Forelimb muscle (tissue), 1 donor: ENCODE data around the gene PLA2G4D. TPM values are rescaled to one million over a fixed set of nuclear protein-coding genes. Genes with fewer than 3 reads are reported as not detected.

Experiments
- DNase-seq: peaks from one replicate; pipeline ENCODE4 v3.0.0-alpha.2; 2013; ENCODE audit warnings: low read depth
- polyA plus RNA-seq: library from polyadenylated mRNA; unstranded; fragments of 120-200 nt; gene quantifications from one replicate; pipeline ENCODE4 v1.2.1, GENCODE V29; 2013; ENCODE audit not compliant: insufficient read length

The PLA2G4D gene
- polyA plus RNA-seq, 1 donor, result 0.14 TPM

DNA sequence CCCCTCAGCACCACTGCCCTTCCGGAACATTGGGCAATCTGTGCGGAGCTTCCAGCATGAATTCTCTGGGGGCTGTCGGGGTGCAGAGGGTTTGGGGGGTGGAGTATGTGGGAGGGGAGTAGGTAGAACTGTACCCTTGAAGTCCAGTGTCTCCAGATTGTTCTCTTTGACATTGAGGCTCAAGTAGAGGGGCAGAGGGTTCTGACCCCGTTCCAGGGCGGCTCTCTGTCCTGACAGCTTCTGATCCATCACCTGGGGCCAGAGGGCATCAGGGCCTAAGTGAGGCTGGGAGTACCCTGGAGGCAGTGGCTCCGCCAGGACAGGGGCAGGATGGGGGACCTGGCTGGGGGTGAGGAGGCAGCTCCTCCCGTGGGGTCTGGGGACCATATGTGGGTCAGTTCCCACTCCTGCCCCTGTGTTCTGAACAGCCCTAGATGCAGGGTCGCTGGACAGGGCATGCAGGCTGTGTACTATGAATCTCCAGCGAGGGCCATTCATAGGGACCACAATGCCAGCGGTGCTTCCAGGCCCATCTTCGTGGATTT, 22.1 kb downstream of the PLA2G4D start:
- DNase-seq, result no peak

DNA sequence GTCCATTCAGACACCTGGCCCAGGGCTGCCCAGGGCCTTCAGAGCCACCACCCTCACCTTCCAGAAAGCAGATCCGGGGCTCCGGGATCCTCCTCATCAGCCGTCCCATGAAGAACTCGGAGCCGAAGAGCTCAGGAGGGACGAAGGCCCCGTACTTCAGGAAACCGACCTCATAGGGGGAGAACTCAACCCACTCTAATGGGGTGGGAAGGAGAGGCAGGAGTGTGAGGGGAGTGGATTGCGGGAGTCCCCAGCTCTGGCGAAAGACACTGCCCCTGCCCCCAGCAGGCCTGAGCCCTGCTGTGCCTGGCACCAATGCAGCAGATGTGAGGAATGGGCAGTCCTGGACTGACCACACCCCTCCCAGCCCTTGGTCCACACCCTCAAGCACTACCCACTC, 22.6 kb downstream of the PLA2G4D start:
- DNase-seq, result no peak

DNA sequence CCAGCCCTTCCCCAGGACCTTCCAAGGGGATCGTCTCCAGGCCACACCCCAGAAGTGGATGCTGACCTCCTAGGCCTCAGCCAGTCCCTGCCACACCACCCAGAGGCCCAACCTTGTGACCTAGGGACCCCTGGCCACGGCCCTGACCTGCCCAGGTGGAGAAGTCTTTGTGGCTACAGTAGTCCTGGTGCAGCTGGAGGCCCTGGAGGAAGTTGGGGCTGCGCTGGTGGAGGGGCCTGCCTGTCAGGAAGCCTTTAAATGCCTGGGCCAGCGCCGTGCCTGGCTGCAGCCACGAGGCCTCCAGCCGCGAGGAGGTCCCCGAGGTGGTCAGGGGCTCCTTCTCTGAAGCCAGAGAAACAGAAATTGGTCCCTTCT, 23.4 kb downstream of the PLA2G4D start:
- DNase-seq, result no peak

DNA sequence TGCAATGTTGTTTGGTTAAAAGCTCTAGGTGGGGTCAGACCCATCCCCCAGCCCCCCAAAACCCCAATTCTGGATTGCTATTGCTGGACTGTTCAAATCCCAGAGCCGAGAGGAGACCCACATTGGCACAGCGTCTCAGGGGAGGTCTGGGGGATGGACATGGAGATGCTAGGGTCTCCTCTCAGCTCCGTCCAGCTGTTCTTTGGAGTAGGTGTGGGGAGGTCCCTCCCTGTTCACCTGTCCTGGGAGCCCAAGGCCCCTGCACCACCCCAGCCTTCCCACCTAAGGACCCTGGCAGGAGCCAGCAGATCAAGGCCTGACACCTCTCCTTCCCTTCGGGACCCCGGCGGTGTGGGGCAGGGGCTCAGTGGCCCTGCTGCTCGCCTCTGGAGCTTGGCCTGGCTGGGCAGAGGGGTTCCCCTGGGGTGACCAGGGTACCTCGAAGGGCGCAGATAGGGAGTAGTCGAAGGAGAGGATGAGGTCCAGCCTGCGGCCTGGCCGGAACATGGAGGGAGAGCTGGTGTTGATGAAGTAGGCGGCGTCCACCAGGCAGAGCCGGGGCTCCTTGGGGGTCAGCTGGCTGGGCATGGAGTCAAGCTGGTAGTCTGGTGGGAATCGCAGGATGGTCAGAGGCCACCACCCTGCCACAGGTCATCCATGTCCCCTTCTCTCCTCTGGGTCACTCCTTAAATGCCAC, 23.9 kb downstream of the PLA2G4D start:
- DNase-seq, result no peak

DNA sequence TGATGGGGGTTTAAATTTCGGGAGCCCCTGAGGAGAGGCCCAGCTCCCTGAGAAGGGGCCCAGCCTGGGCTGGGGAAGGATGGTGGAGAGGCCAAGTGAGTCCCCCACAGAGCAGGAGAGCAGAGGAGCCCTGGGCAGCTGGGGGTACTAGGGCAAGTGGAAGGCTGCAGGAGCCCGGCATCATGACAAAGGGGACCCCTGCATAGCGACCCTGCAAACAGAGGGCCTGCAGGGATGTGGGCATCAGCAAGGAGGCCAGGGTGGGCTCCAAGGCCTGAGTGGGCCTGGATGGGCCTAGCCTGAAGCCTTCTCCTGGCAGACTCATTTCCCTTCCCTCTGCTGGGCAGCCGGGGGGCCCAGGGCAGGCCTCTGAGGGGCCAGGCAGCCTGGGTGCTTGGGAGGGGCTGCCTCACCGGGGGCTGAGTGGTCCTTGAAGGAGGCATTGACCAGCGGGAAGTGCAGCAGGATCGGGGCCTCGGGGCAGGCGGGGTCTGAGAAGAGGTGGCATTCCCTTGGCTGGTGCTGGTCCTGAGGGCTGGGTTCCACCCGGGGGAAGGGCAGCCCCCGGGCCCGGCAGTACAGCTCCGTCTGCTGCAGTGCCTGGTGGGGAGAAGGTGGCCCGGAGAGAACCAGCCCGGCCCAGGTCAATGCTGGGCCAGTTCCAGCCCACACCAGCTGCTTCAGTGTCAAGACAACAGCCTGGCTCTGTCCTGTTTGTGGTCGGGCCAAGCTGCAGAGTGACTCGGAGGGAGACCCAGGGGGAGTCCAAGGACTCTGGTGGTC, 24.7 kb downstream of the PLA2G4D start:
- no peak for DNase-seq

DNA sequence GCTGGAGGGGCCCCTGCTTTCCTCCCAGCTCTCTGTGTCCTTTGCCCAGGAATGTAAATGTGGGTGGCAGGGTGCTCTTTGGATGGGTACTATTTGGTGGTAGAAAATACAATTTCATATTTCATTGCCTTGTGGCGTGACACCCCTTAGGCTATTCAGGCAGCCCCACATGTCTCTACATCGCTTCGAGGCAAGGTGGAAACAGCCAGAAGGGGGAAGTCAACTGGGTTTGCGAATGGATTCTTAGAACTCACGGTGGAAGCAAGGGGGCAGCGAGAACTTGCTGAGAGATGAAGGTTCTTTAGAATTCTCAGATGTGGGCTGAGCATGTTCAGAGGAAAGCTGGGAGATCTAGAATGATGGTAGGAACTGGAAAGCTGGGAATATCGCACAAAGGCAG, 25.3 kb downstream of the PLA2G4D start:
- DNase-seq, result no peak

DNA sequence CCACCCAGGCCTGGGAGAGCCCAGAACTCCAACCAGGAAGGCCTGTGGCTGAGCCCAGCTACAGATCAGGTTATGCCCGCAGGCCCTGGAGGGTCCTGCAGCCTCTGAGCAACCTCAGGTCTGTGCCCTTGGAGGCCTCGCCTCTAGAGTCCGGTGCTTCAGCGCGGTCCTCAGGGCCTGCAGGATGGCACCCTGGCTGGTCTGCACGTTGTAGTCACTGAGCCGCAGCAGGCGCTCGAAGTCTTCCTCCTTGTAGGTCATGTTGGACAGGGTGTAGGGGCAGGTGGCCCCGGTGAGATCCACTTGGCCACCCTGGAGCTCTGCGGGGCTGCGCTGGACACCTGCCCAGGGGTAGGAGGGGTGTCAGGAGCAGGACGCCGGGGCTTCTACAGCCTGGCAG, 25.8 kb downstream of the PLA2G4D start:
- no peak for DNase-seq

DNA sequence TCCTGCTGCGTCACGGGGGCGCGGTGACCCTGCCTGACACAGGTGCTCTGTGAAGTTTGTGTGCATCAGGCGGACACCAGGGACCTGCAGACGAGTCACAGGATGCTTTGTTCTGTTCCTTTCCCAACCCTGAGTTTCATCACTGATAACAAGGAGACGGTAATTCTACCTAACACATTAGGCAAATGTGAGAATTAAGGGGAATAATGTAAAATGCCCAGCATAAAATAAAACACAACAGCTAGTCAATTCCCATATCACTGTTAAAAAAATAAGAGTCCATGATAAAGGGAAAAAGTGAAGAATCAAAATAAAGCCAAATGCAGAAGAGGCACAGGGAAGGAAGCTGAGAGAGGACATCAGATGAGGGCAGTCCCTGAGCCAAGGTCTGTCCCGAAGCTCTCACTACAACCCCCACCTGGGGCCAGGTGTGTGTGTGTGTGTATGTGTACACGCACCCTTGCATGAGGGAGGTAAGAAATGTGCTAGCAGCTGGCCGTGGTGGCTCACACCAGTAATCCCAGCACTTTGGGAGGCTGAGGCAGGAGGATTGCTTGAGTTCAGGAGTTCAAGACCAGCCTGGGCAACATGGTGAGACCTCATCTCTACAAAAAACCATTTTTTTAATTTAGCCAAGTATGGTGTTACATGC, 27.5 kb downstream of the PLA2G4D start:
- DNase-seq, result no peak

DNA sequence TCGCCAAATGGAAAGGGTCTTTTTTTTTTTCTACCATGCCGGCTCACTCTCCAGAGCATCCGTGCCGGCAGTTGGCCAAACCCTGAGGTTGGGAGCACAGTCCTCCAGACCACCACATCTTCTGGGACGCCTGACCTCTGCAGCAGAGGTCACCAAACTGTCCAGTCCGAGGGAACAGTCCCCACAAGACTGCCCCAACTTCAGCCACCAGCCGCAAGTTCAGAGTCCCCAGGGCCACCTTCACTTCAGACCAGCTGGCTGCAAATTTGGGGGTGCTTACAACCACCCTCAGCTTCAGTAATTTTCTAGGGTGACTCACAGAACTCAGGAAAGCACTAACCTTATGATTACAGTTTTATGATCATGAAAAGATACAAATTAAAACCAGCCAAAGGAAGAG, 28.9 kb downstream of the PLA2G4D start:
- DNase-seq, result no peak

DNA sequence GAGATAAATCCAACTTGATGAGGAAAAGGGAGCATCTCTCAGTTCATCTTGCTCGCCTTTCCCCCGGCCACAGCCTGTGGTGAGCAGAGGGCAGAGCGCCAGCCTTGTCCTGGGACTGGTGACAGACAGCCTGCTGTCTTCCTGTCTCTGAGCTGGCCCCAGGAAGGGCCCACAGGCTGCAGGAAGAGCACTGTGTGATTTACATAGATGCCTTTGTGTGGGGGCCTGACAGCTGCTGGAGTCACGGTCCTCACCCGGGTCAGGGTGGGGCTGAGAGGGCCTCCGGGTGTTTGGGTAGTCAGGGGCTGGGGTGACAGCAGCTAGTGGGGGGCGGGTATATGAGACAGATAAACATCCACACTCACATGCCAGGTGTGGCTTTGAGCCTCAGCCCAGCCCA, 29.3 kb downstream of the PLA2G4D start:
- DNase-seq, result no peak

DNA sequence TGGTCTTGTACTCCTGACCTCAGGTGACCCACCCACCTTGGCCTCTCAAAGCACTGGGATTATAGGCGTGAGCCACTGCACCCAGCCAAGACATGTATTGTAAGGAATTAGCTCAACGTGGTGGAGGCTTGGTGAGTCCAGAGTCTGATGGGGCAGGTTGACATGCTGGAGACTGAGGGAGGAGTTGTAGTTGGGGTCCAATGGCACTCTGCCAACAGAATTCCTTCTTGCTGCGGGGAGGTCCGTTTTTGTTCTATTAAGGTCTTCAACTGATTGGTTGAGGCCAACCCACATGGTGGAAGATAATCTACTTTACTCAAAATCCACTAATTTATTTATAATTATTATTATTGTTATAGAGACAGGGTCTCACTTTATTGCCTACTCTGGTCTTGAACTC, 30.1 kb downstream of the PLA2G4D start:
- no peak for DNase-seq

DNA sequence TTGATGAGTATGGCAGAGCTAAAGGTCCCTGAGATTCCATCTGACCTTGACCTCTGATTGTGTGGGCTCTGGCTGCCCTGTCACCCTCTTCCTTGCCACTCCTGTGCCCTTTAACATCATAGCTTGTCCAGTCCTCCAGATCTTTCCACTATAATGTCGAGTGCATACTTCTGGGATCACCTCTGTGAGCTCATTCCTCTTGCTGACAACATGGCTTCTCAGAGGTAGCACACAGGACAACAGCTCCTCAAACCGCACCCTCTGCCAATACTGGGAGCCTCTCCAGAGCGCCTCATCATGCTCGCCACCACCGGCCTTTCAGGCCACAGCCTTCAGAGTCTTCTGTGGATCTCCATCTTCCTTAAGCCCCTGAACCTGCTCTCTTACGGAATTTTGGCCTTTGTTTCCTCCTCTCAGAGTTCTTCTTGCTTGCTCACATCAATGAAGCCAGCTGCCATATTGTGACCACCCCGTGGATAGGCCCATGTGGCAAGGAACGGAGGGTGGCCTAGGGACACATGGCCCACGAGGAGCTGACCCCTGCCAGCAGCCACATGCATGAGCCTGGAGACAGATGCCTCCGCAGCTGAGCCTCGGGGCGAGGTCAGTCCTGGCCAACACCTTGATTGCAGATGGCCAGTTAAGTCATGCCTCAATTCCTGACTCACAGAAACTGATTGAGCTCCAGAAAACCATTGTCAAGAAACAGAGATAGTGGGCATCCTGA, 31.1 kb downstream of the PLA2G4D start:
- no peak for DNase-seq

DNA sequence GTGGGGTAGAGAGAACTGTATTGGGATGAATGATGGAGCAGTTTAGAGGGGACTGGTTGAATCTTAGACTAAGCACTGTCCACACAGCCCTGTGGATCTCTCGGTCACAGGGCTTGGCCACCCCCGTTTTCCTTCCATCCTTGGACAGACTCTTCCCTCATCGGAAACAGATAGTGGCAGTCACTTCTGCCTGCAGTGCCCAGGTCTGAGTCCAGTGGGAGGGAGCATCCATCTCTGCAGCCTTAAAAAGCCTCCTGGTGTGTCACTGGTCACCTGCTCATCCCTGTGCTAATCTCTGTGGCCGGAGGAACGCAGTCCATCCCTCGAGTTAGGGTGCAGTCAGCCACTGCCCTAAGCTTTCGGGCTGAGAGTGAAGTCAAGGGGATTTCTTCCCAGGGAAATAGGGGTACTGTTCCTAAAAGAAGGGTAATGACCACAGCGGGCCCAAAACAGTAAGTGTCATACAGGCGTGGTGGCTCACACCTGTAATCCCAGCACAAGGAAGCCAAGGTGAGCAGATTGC, 32.0 kb downstream of the PLA2G4D start:
- no peak for DNase-seq

DNA sequence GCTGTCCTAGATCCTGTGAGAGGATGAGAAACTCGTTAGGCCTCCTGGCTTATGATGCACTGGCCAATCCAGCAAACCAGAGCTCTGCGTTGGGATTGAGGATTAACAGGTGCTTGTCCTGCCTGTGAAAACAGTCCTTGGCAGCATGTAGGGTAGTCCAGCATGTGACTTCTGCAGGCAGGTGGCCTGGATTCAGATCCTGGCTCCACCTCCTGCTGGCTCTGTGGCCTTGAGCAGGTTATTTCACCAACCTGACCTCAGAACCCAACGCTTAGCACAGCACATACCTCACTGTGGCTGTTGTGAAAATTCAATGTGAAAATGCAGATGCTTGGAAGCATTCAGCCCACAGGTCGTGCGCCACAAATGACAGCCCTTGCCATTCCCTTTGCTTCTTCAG, 33.6 kb downstream of the PLA2G4D start:
- no peak for DNase-seq

DNA sequence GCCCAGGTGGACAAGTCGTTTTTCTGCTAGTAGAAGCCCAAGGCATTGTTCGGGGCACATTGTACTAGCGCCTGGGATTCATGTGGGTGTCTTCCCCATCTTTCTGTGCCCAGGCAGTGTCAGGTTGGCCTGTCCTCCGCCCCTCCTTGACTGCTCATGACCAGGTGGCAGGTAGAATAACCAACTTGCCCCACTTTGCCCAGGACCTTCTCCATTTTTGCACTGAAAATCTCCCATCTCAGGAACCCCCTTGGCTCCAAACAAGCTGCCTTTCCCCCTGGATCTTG, 33.9 kb downstream of the PLA2G4D start:
- no peak for DNase-seq

DNA sequence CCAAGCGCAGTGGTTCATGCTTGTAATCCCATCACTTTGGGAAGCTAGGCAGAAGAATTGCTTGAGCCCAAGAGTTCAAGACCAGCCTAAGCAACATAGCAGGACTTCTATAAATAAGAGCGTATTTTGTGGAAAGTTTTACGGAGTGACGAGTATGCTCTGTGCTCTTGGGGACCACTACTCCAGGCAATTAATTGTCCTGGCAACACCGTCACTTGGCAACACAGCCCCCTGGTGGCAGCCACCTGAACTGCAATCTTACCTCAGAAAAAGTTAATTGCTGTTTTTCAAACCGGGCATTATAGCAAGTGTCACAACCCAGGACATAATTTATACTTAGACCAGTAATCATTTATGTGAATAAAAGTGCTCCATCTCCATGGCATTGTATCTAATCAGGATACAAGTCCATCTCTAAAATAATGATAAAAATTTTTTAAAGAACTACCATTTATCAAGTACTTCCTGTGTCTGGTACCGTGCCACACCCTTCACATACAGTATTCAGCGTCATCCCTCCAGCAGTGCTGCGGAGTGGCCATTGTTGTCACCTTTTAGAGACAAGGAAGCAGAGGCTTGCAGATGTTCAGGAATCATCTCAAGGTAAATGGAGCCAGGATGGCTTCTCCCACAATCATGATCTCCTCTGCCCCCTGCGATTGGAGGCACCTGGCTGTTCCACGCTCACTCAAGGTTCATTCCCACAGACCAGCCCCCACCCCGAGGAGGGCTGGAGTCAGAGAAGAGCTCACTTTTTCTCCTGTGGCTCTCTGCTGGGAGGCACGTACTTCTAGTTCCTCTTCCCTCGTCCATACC, 34.5 kb downstream of the PLA2G4D start:
- no peak for DNase-seq

DNA sequence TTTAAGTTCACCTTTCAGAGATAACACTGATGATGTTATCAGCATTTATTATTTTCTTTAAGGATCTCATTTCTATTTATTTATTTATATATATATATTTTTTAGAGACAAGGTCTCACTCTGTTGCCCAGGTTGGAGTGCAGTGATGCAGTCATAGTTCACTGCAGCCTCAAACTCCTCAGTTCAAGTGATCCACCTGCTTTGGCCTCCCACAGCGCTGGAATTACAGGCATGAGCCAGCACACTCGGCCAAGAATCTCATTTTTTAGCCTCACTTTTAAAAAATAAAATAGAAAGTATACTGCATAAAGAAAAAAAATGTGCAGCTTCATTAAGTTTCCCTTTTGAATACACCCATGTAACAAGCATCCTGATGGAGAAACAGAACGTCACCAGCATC, 35.6 kb downstream of the PLA2G4D start:
- DNase-seq, result no peak

DNA sequence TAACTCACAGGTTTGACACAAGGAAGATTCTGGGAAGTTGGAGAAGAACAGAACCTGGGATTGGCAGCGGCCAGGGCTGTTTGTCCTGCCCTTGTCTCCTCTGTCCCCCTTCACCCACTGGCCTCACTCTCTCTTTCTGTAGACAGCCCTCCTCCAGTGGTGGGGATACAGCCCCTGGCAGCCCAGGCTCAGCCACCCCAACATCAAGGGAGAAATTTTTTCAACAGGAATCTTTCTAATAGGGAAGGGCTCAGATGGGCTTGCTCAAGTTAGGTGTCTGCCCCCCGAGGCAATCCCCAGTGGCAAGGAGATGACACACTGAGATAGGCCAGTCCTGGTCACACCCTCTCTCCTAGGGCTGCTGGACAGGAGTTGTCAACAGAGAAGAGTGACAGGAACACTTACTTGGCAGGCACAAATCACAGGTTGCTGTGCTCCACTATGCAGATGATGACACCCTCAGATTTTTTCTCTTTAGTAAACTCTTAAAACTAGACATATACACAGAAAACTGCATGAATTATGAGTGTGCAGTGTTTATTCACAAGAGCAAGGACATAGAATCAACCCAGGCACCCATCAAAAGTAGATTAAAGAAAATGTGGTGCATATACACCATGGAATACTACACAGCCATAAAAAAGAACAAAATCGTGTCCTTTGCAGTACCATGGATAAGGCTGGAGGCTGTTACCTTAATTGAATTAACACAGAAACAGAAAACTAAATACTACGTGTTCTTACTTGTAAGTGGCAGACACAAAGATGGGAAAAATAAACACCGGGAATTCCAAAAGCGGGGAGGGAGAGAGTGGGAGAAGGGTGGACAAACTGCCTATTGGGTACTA, 36.3 kb downstream of the PLA2G4D start:
- no peak for DNase-seq

DNA sequence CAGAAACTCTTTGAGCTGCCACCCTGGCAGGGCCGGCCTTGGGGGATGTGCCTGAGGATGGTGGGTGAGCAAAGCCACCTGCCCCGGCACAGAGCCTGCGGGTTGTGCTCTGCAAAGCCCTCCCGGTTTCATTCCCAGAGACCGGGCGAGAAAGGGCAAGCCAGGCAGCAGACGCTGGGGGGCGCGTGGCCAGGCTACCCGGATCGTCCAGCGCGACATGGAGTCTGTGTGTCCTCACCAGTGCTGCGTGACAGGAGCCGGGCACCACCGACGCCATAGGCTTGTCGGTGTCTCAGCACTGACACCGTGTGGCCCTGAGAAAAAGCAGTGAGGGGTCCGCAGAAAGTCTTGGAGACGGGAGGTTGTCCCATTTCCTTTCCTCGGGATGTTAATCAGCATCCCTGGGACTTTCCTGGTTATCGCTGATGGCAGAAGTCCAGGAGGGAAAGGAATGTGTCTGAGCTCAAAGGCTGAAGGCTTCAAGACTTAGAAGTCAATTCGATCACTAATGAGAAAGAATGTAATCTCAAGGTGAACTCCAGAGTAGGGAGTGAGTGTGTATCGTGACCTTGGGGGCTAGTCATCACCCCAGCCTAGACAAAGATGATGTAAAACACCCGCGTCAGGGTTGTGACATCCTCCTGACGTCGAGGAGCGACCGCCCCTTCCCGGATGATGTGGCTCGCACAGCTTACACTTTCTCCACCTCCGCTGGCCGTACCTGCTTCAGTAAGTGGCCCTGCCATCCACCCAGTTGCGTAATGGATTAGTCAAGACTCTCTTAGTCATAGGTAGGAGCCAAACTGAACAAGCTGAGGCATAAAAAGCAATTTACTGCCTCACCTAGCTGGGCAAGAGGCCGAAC, 37.2 kb downstream of the PLA2G4D start:
- DNase-seq, result no peak
